Naive B cell (primary cell): ENCODE data around the gene SNRPA. TPM values are rescaled to one million over a fixed set of nuclear protein-coding genes. Genes with fewer than 3 reads are reported as not detected.
A peak's percentile ranks its signal among the peaks of the same experiment; 100 is the strongest.
"Not testable (repeated sequence)": the region's sequence is repeated elsewhere in the genome, so short reads cannot be mapped to it uniquely, and the experiment has no call there.

Experiments
- ATAC-seq, 2 donors: fragments of 150-1000 bp; cut with Tn5 transposase; 2 replicates each; pipeline ENCODE4 v1.10.0; 2021; ENCODE audit warnings: low read depth in 2 of 2, mild to moderate bottlenecking in 2 of 2, moderate library complexity in 2 of 2
- DNase-seq: peaks from one replicate; pipeline ENCODE4 v3.0.0; 2022
- H3K27ac Mint-ChIP-seq, 6 donors: one replicate each; pipeline ENCODE4 v1.8.0; 2020 to 2022; ENCODE audit warnings: mild to moderate bottlenecking in 6 of 6, mixed read lengths in 6 of 6, moderate library complexity in 5 of 6, inconsistent platforms in 2 of 6
- H3K27me3 Mint-ChIP-seq, 3 donors: one replicate each; pipeline ENCODE4 v1.8.0; 2021 to 2022; ENCODE audit warnings: mixed read lengths in 3 of 3, mild to moderate bottlenecking in 1 of 3
- H3K36me3 Mint-ChIP-seq, 2 donors: one replicate each; pipeline ENCODE4 v1.8.0; 2020 to 2022; ENCODE audit warnings: mixed read lengths in 2 of 2, inconsistent platforms in 1 of 2, mild to moderate bottlenecking in 1 of 2
- H3K4me1 Mint-ChIP-seq, 3 donors: one replicate each; pipeline ENCODE4 v1.8.0; 2020 to 2022; ENCODE audit warnings: mixed read lengths in 3 of 3, inconsistent platforms in 1 of 3, mild to moderate bottlenecking in 1 of 3, moderate library complexity in 1 of 3
- H3K4me3 Mint-ChIP-seq, 8 donors: one replicate each; pipeline ENCODE4 v1.8.0; 2020 to 2022; ENCODE audit warnings: mild to moderate bottlenecking in 8 of 8, mixed read lengths in 8 of 8, moderate library complexity in 8 of 8, inconsistent platforms in 2 of 8
- H3K9me3 Mint-ChIP-seq, 7 donors: one replicate each; pipeline ENCODE4 v1.8.0; 2020 to 2022; ENCODE audit warnings: mixed read lengths in 7 of 7, mild to moderate bottlenecking in 5 of 7, inconsistent platforms in 2 of 7, moderate library complexity in 1 of 7
- polyA plus RNA-seq, 6 donors: library from polyadenylated mRNA; unstranded; fragments of 300-500 nt; fragmentation: Illumina TruSeq; gene quantifications; one replicate each; pipeline ENCODE4 v1.2.3, GENCODE V29; 2021; ENCODE audit warnings: low read depth in 6 of 6

Gene SNRPA
- polyA plus RNA-seq, 6 donors from 2014 or later = 48.3 to 88.8 (median 59.8) TPM

DNA sequence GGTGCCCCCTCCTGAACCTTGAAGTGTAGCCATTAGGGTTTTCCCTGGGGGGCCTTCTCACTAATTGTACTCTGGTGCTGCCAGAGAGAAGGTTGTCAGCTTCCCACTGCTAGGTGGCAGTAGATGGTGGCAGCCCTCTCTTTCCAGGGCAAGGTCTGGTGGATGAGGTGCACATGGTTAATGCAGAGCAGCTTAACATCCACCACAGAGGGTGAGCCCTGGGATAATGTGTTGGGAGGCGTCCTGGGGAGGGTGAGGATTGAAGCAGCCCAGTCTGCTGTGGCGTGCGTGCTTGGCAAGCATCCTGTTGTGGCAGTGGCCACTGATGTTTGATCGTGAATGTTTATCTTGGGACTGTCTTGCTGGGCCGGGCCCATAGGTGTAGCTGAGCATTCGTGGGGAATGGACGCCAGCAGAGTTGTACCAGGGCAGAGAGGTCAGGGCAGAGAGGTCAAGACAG lies 53.8 kb downstream of the SNRPA start:
- DNase-seq (no peak), ATAC-seq (no peak)
- Mint-ChIP-seq H3K27ac (peak overlapping the region in 5 of 6 donors; percentile 58 to 98 (median 96)), H3K36me3 (peaks cover 0 to 22% of the 10 kb centered on the region in 2 donors), H3K27me3 (no peaks in the 10 kb centered on the region), H3K4me1 (peaks cover 77 to 88% (median 82%) of the 10 kb centered on the region in 3 donors), H3K4me3 (peak overlapping the region in 7 of 8 donors; percentile 21 to 94 (median 77)), H3K9me3 (no peaks in the 10 kb centered on the region)

GRCh38 chr19:40805258-40805868 lies 54.4 kb downstream of the SNRPA start:
- no peak for DNase-seq
- Mint-ChIP-seq H3K27ac (peak overlapping the region in 4 of 6 donors; percentile 70 to 97 (median 95)), H3K27me3 (no peaks in the 10 kb centered on the region), H3K36me3 (peaks cover 0 to 17% of the 10 kb centered on the region in 2 donors), H3K4me3 (peak overlapping the region in 6 of 8 donors; percentile 42 to 94 (median 75)), H3K4me1 (peaks cover 76 to 88% (median 82%) of the 10 kb centered on the region in 3 donors), H3K9me3 (no peaks in the 10 kb centered on the region)
- no peak for ATAC-seq

DNA sequence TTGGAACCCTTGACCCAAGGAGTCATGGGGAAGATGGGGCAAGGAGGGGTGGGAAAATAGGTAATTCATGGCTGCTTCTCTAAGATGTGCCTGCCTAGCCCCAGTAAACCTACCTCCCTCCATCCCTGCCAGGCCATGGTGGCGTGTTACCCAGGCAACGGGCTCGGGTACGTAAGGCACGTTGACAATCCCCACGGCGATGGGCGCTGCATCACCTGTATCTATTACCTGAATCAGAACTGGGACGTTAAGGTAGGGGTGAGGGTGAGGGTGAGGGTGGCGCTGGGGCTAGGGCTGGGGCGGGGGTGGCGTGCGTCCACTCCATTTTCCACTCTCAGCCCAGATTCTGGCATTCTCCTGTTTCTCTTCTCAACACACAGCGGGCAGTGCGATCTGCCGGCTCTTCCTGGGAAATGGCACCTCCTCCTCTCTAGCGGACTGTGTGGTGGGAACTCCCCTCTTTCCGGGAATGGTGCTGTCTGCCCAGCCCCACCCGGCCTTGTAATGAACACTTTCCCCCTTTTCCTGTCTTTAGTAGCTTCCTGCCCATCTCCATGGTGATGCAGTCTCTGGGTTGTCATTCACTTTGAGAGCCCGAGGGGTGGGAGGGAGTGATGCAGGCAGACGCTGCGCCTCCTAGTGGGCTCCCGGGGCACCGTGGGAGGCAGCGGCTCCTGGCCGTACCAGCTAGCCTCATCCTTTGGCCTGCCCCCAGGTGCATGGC lies 55.6 kb downstream of the SNRPA start:
- peaks cover 75 to 87% (median 82%) of the 10 kb centered on the region in 3 donors for H3K4me1 Mint-ChIP-seq
- H3K36me3 Mint-ChIP-seq = peaks cover 0 to 17% of the 10 kb centered on the region in 2 donors

GRCh38 chr19:40807147-40808020 lies 56.4 kb downstream of the SNRPA start:
- ATAC-seq = no peak
- DNase-seq = no peak
- Mint-ChIP-seq H3K4me3 (peak overlapping the region; percentile 35 to 89 (median 75)), H3K27ac (peak overlapping the region; percentile 86 to 97 (median 95)), H3K27me3 (no peaks in the 10 kb centered on the region), H3K36me3 (peaks cover 0 to 17% of the 10 kb centered on the region in 2 donors), H3K9me3 (no peaks in the 10 kb centered on the region), H3K4me1 (peaks cover 73 to 87% (median 82%) of the 10 kb centered on the region in 3 donors)

More for the DNA sequence above, 55.6 kb downstream of the SNRPA start:
- ATAC-seq (peak; percentile 30 to 34), DNase-seq (peak; percentile 60)
- peak overlapping the region; percentile 42 to 89 (median 79) for H3K4me3 Mint-ChIP-seq
- H3K27ac Mint-ChIP-seq = peak overlapping the region in 5 of 6 donors; percentile 89 to 97 (median 94)
- no peaks in the 10 kb centered on the region for H3K9me3 Mint-ChIP-seq
- H3K27me3 Mint-ChIP-seq = no peaks in the 10 kb centered on the region

- Mint-ChIP-seq H3K9me3 (no peaks in the 10 kb centered on the region), H3K27ac (peak overlapping the region in 4 of 6 donors; percentile 57 to 97 (median 88)), H3K27me3 (no peaks in the 10 kb centered on the region), H3K4me1 (peaks cover 73 to 87% (median 82%) of the 10 kb centered on the region in 3 donors), H3K4me3 (peak overlapping the region in 4 of 8 donors; percentile 42 to 79 (median 66)), H3K36me3 (peaks cover 0 to 17% of the 10 kb centered on the region in 2 donors)
- ATAC-seq (no peak), DNase-seq (no peak)
Observed at GRCh38 chr19:40808021-40808325, 57.0 kb downstream of the SNRPA start.

DNA sequence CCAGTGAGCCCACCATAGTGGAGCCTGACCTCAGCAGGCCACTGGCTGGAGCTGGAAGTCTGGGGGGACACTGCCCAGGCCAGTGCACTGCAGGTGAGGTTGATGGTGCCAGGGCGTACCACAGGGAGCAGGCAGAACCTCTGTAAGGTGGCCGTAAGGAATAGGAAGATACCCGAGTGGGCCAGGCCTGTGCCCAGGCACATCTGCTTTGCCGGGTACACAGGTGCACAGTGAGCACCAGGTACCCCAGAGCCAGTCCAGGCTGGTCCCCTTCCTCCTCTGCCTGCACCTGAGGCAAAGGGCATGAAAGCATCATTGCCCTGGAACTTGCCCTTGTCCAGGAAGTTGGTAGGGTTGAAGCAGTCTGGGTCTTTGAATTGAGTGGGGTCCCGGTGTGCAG lies 57.5 kb downstream of the SNRPA start:
- no peaks in the 10 kb centered on the region for H3K27me3 Mint-ChIP-seq
- no peak for DNase-seq

DNA sequence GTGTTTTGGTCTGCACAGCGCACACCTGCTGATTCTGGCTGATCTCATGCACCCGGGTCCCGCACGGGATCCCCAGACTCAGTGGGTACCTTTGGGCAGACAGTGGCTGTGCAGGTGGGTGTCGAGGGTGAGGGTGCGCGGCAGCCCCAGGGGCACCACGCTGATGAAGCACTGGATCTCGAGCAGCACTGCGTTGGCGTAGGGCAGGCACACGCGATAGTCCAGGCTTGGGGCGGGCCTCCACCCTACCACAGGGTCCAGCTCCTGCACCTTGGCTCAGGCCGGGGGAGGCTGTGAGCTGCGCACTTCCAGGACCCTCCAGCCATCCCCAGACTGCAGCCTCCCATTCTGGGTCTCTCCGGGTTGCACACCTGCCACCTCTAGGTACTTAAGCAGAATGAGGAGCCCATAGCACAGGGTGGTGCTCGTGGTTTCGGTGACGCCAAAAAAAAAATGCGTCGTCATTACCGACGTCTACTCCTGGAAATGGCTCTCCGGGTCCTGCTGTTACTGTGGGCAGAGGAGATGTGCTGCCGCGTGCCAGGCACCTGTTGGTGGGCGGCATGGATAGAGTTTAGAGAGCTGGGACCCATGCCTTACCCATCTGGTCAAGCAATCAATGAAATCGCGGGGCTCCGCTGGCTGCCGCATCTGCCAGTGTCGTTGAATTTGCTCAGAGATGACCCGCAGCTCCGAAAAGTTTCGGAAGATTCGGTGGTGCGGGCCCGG lies 58.5 kb downstream of the SNRPA start:
- ATAC-seq (no peak), DNase-seq (no peak)
- Mint-ChIP-seq H3K4me1 (peaks cover 59 to 81% (median 75%) of the 10 kb centered on the region in 3 donors), H3K36me3 (peaks cover 0 to 17% of the 10 kb centered on the region in 2 donors), H3K4me3 (peak overlapping the region in 7 of 8 donors; percentile 41 to 99 (median 61)), H3K27ac (no peak overlapping the region), H3K9me3 (no peaks in the 10 kb centered on the region), H3K27me3 (no peaks in the 10 kb centered on the region)

More for the DNA sequence above, 57.5 kb downstream of the SNRPA start:
- no peaks in the 10 kb centered on the region for H3K9me3 Mint-ChIP-seq
- H3K27ac Mint-ChIP-seq = peak overlapping the region in 4 of 6 donors; percentile 33 to 97 (median 71)
- peaks cover 69 to 84% (median 79%) of the 10 kb centered on the region in 3 donors for H3K4me1 Mint-ChIP-seq
- H3K4me3 Mint-ChIP-seq = peak overlapping the region in 6 of 8 donors; percentile 11 to 80 (median 50)
- ATAC-seq = no peak
- peaks cover 0 to 17% of the 10 kb centered on the region in 2 donors for H3K36me3 Mint-ChIP-seq

GRCh38 chr19:40810160-40810559 lies 59.2 kb downstream of the SNRPA start:
- DNase-seq (no peak), ATAC-seq (no peak)
- Mint-ChIP-seq H3K9me3 (no peaks in the 10 kb centered on the region), H3K4me1 (peaks cover 52 to 78% (median 69%) of the 10 kb centered on the region in 3 donors), H3K4me3 (peak overlapping the region; percentile 47 to 99 (median 98)), H3K27me3 (no peaks in the 10 kb centered on the region), H3K27ac (peak overlapping the region in 1 of 6 donors; percentile 81), H3K36me3 (peaks cover 0 to 17% of the 10 kb centered on the region in 2 donors)

- H3K27me3 Mint-ChIP-seq, H3K9me3 Mint-ChIP-seq: not testable (repeated sequence)
- Mint-ChIP-seq H3K36me3 (peaks cover 0 to 17% of the 10 kb centered on the region in 2 donors), H3K4me1 (peaks cover 49 to 71% (median 66%) of the 10 kb centered on the region in 3 donors), H3K4me3 (peak overlapping the region; percentile 84 to 99 (median 98)), H3K27ac (peak overlapping the region in 5 of 6 donors; percentile 9 to 95 (median 55))
- DNase-seq (peak; percentile 55), ATAC-seq (peak; percentile 75 to 81)
Observed at GRCh38 chr19:40810649-40811408, 59.8 kb downstream of the SNRPA start.

GRCh38 chr19:40811478-40812341 lies 60.7 kb downstream of the SNRPA start:
- DNase-seq (no peak), ATAC-seq (peak; percentile 28 to 42)
- no peaks in the 10 kb centered on the region for H3K9me3 Mint-ChIP-seq
- H3K4me1 Mint-ChIP-seq = peaks cover 45 to 64% (median 57%) of the 10 kb centered on the region in 3 donors
- peak overlapping the region; percentile 34 to 95 (median 88) for H3K27ac Mint-ChIP-seq
- peaks cover 0 to 13% of the 10 kb centered on the region in 2 donors for H3K36me3 Mint-ChIP-seq
- peak overlapping the region; percentile 84 to 99 (median 98) for H3K4me3 Mint-ChIP-seq
- H3K27me3 Mint-ChIP-seq = no peaks in the 10 kb centered on the region

- H3K27ac Mint-ChIP-seq = peak overlapping the region in 4 of 6 donors; percentile 8 to 55 (median 18)
- not testable (repeated sequence) for H3K36me3 Mint-ChIP-seq, DNase-seq, ATAC-seq, H3K9me3 Mint-ChIP-seq, H3K27me3 Mint-ChIP-seq
- peak overlapping the region; percentile 84 to 99 (median 98) for H3K4me3 Mint-ChIP-seq
- peaks cover 38 to 62% (median 51%) of the 10 kb centered on the region in 3 donors for H3K4me1 Mint-ChIP-seq
Observed at GRCh38 chr19:40812571-40812970, 61.6 kb downstream of the SNRPA start.
